Esophagus muscularis mucosa (tissue), 4 donors: ENCODE data around the gene BCAS3. TPM values are rescaled to one million over a fixed set of nuclear protein-coding genes. Genes with fewer than 3 reads are reported as not detected.
"Not testable (repeated sequence)": the region's sequence is repeated elsewhere in the genome, so short reads cannot be mapped to it uniquely, and the experiment has no call there.

Source experiments
- DNase-seq: peaks from one replicate; pipeline ENCODE4 v3.0.0-alpha.2; 2017; ENCODE audit errors: extremely low spot score
- H3K27ac ChIP-seq, 4 donors: fragments of 200-600 bp; sonication (generic); replicated peaks in 1 of 4; 1 replicate in 3 of 4; 2 replicates in 1 of 4; pipeline ENCODE4 v1.5.1; 2016 to 2019; ENCODE audit warnings: mild to moderate bottlenecking in 1 of 4
- H3K27me3 ChIP-seq, 4 donors: fragments of 200-600 bp; sonication (generic); one replicate each; pipeline versions ENCODE4 v1.5.1 to v1.6.0; 2016 to 2019
- H3K36me3 ChIP-seq, 4 donors: fragments of 200-600 bp; sonication (generic); one replicate each; pipeline ENCODE4 v1.5.1; 2016 to 2019
- H3K4me1 ChIP-seq, 4 donors: fragments of 200-600 bp; sonication (generic); one replicate each; pipeline ENCODE4 v1.5.1; 2016 to 2019
- H3K4me3 ChIP-seq, 4 donors: fragments of 200-600 bp; sonication (generic); 1 replicate in 2 of 4; 2 replicates in 2 of 4; pipeline ENCODE4 v1.5.1; 2016 to 2019; ENCODE audit warnings: mild to moderate bottlenecking in 4 of 4, moderate library complexity in 1 of 4
- H3K9me3 ChIP-seq, 4 donors: fragments of 200-600 bp; sonication (generic); 1 replicate in 3 of 4; 2 replicates in 1 of 4; pipeline ENCODE4 v1.5.1; 2016 to 2019
- CTCF ChIP-seq, 3 experiments: fragments of 200-600 bp in 2 of 3; fragments of 450-650 bp in 1 of 3; sonication (generic) in 2 of 3; IDR thresholded peaks; one replicate each; pipeline ENCODE4 v1.5.1; 2017 to 2019; ENCODE audit warnings: antibody characterized with exemption in 3 of 3, mild to moderate bottlenecking in 2 of 3, moderate library complexity in 1 of 3
- EP300 ChIP-seq: sonication (generic); formaldehyde crosslinking; IDR thresholded peaks from one replicate; pipeline ENCODE4 v1.6.1; 2017; ENCODE audit warnings: antibody characterized with exemption
- POLR2A ChIP-seq: fragments of 450-650 bp; IDR thresholded peaks from one replicate; pipeline ENCODE4 v1.6.1; 2017; ENCODE audit warnings: antibody characterized with exemption, moderate library complexity, mild to moderate bottlenecking, low read depth
- POLR2AphosphoS5 ChIP-seq, 2 donors: sonication (generic); formaldehyde crosslinking; IDR thresholded peaks; one replicate each; pipeline ENCODE4 v1.6.1; 2017; ENCODE audit warnings: antibody characterized with exemption in 2 of 2
- WGBS: methylation state at CpG from one replicate; pipeline ENCODE4 v1.1.5; 2018; 5-methylcytosine and 5-hydroxymethylcytosine counted together
- intact Hi-C: fragments of 100-400 bp; cut with DNase I; formaldehyde crosslinking; loops from one replicate; pipeline ENCODE4 v1.15.1; 2023
- total RNA-seq, 4 donors: library from RNA; depleted of rRNA; stranded (reverse); fragments of >200 nt; gene quantifications; one replicate each; pipeline versions ENCODE4 v1.1.0 to v1.2.1, GENCODE V29; 2016

BCAS3 gene
- total RNA-seq, 4 donors from 2014 or later, result 17.4 to 25.7 (median 19.5) TPM

GRCh38 chr17:60971515-60972369 lies 294.1 kb downstream of the BCAS3 start:
- Histone ChIP-seq H3K9me3 (peaks cover 0 to 11% (median 3%) of the 10 kb centered on the region in 4 donors), H3K36me3 (no peaks in the 10 kb centered on the region), H3K27me3 (no peaks in the 10 kb centered on the region), H3K27ac (no peak overlapping the region), H3K4me1 (no peaks in the 10 kb centered on the region), H3K4me3 (no peak overlapping the region)
- WGBS, result 58% methylated on average over 6 of the region's 6 CpGs
- intact Hi-C loops, result no loop called here
- DNase-seq, result no peak
- TF ChIP-seq CTCF (IDR thresholded peaks at IDR 0.05), result peak; percentile 55 to 64 (median 62)
- TF ChIP-seq POLR2AphosphoS5 (IDR thresholded peaks at IDR 0.05), result no peak
- TF ChIP-seq EP300, result no peak
- TF ChIP-seq POLR2A, result no peak

- H3K4me3 ChIP-seq, intact Hi-C loops, H3K27ac ChIP-seq, H3K27me3 ChIP-seq, DNase-seq, H3K4me1 ChIP-seq, H3K36me3 ChIP-seq, H3K9me3 ChIP-seq: not testable (repeated sequence)
- 97% methylated on average over 20 of the region's 23 CpGs for WGBS
Observed at GRCh38 chr17:60976861-60977260, 299.2 kb downstream of the BCAS3 start.

- TF ChIP-seq EP300 (no peak), CTCF (IDR thresholded peaks at IDR 0.05) (no peak)
- no peaks in the 10 kb centered on the region for H3K4me1 ChIP-seq
- no peak for DNase-seq
- no peaks in the 10 kb centered on the region for H3K9me3 ChIP-seq
- no peak overlapping the region for H3K4me3 ChIP-seq
- intact Hi-C loops, result no loop called here
- H3K27ac ChIP-seq, result no peak overlapping the region
- H3K36me3 ChIP-seq, result peaks cover 0 to 4% (median 0%) of the 10 kb centered on the region in 4 donors
- H3K27me3 ChIP-seq, result no peaks in the 10 kb centered on the region
Observed at GRCh38 chr17:60989379-60989778, 311.7 kb downstream of the BCAS3 start.

- no peak for TF ChIP-seq POLR2AphosphoS5 (IDR thresholded peaks at IDR 0.05)
- no peak for TF ChIP-seq EP300
- no peak for TF ChIP-seq POLR2A
- no peak for TF ChIP-seq CTCF (IDR thresholded peaks at IDR 0.05)
- 93% methylated on average over 9 of the region's 9 CpGs for WGBS
- Histone ChIP-seq H3K36me3 (peaks cover 0 to 4% (median 0%) of the 10 kb centered on the region in 4 donors), H3K9me3 (no peaks in the 10 kb centered on the region), H3K4me1 (no peaks in the 10 kb centered on the region), H3K27ac (no peak overlapping the region), H3K4me3 (no peak overlapping the region), H3K27me3 (no peaks in the 10 kb centered on the region)
- no peak for DNase-seq
- intact Hi-C loops, result no loop called here
Observed at GRCh38 chr17:60989846-60990245, 312.2 kb downstream of the BCAS3 start.

GRCh38 chr17:60993497-60993896 lies 315.8 kb downstream of the BCAS3 start:
- Histone ChIP-seq H3K27ac (no peak overlapping the region), H3K9me3 (no peaks in the 10 kb centered on the region), H3K4me3 (no peak overlapping the region), H3K36me3 (peaks cover 0 to 4% (median 0%) of the 10 kb centered on the region in 4 donors), H3K4me1 (no peaks in the 10 kb centered on the region), H3K27me3 (no peaks in the 10 kb centered on the region)
- intact Hi-C loops, result no loop called here
- DNase-seq, result no peak
- 65% methylated on average over 3 of the region's 3 CpGs for WGBS
- TF ChIP-seq POLR2A, result no peak
- TF ChIP-seq CTCF (IDR thresholded peaks at IDR 0.05), result no peak
- TF ChIP-seq POLR2AphosphoS5 (IDR thresholded peaks at IDR 0.05), result no peak
- TF ChIP-seq EP300, result no peak
